HG03457 (cell line): ENCODE data around the gene DUSP3.

Experiments
- ATAC-seq: cut with Tn5 transposase; IDR thresholded peaks from one replicate; pipeline ENCODE4 v1.9.1; 2021; ENCODE audit warnings: moderate number of reproducible peaks; ENCODE audit not compliant: unreplicated experiment

The DUSP3 gene

DNA sequence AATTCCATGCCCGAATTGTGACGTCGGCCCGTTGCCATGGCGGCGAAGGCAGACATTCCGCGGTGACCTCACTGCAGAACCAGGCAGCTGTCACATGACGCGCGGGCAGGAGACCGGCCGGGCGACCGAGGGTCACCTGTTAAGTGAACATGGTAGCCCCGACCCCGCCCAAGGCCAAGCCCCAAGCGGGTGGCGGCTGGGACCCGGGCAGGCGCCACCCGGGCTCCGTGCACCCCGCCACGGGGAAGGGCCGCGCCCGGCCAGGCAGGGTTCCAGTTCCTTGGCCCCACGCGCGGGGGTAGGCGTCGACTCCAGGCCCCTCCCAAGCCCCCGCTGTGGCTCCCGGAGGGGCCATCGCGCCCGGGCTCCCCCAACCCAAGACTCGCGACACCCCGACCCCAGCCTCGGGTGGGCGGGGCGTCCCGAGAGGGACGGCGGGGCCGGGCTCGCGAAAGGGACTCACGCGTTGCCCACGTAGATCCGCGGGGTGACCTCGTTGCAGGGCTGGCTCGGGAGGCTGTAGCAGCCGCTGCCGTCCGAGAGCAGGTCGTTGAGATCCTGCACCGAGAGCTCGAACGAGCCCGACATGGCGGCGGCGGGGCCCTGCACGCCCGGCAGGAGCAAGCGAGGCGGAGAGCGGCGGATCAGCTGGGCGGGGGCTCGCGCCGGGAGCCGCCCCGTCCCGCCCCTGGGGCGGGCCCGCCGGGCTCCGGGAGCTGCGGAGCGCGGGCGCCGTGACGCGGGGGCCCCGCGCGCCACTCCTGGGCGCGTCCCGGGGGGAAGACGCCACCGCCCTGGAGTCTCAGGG is at the start of gene DUSP3:
DUSP3 (minus strand) TSS at position 641 of the 808 bp plus-strand sequence; CDS start at position 588, 53 bp downstream.
- ATAC-seq = no peak

DNA sequence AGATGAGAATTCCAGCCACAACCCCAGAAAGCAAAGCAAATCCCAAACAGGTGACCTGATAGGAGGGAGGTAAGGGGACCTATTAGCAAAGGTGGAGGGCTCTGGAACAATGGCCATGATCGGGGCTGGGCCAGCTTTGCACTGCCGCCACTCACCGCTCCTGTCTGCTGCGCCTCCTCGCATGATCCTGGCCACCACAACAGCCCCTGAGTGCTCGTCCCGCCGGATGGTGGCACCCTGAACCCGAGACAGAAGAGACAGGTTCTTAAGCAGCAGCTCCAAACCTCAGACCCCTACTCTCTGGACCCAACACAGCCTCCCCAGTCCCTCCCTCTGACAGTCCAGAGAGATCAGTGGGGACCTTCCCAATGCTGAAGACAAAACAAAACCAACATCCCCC is 48.8 kb upstream of the DUSP3 start:
- ATAC-seq = no peak

DNA sequence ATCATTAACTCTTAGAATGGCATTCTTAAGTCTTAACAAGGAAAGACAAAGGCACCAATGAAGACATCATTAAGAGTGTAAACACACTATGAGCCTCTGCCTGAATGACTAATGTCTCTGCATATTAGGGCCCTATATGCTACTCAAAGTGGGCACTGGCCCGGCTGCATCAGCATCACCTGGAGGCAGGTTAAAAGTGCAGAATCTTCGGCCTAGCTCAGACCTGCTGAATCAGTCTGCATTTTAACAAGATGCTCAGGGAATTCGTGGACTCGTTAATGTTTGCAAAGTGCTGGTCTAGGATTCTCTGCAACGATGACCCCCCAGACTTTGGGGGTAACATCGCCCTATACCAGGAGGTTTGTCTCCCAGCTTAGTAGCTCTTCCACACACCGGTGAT is 47.4 kb upstream of the DUSP3 start:
- no peak for ATAC-seq

DNA sequence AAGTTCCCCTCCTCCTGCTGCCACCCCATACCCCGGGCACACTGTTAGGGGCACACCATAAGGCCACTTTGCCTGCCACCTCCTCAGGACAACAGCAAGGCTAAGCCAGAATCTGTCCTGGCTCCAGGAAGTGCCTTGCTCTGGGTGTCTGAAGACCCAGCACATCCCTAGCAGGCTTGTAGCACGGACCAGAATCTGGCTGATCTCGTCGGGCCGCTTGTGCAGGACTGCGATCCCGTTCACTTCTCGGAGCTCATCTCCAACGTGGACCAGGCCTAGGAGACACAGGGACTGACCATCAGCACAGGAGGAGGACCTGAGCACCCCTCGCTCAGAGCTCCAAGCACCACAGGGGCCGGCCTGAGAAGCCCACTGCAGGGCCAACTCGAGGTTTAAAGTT is 46.8 kb upstream of the DUSP3 start:
- no peak for ATAC-seq

DNA sequence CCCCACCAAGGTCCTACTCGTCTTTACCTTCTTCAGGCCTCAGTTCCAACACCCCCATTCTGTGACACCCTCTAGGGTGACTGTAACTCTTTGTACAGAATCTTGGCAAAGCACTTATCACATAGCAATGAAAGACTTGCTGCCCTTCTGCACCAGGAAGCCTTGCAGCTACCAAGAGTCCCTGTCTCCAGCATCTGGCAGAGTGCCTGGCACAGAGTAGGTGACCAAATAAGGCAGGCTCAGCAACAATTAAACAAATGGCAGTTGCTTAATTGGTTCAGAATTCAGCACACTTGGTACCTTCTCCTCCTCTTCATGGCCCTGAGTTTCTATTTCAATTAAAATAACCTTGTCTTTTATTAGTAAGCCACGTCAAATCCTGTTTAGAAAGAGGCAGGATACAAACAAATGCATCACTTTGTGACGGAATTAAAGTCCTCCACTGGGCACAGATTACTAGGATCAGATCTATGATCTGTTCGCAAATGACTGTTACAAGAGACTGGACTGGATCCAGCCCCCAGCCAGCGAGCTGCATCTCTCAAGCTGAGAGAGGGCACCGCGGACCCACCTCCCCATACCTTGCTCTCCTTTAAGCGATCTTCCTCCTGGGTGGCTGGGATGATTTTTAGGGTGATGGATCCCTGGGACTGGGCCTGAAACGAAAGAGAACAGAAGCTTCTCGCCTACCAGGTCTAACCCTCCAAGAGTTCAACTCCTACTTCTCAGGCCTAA is 44.7 kb upstream of the DUSP3 start:
- no peak for ATAC-seq

DNA sequence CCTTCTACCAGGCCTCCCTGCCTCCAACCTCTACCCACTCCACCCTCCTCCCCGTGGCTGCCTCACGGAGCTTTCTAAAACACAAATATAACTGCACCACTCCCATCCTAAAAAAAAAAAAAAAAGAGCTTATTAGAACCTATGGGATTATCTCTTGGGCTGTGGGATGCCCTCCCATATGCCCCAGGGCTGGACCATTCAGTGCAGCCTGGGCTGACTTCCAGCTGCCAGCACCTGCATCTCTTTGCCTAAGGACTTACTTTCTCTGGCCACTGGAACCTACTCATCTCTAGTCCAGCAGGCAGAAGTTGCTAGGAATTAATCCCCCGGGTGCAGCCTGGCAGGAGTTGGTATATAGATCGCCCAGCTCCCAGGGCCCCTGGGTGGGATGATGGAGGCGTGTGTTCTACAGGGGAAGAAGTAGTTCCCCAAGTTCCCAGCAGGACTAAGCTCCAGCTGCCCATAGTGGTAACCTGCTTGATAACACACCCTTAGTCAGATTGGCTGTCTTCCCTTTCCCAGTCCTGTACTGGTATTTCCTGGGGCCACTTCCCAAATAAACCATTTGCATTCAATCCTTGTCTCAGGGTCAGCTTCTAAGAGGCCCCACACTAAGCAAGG is 43.9 kb upstream of the DUSP3 start:
- ATAC-seq = no peak

DNA sequence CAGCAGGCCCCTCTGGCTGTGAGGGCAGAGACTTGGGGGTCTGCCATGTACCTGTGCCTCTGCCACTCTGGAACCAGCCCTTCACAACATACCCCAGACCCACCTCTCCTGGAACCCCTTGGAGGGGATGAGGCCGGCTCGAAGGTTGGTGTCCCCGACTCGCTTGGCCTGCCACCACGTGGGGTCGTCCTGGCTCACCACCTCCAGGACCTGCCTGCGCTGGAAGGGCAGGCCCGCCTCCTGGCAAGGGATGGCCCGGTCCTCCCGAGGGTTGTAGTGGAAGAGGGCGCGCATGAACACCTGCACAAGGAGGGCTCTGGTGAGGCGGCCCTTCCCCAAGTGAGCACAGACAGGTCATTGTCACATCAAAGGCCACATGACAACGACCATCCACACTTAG is 42.0 kb upstream of the DUSP3 start:
- no peak for ATAC-seq

DNA sequence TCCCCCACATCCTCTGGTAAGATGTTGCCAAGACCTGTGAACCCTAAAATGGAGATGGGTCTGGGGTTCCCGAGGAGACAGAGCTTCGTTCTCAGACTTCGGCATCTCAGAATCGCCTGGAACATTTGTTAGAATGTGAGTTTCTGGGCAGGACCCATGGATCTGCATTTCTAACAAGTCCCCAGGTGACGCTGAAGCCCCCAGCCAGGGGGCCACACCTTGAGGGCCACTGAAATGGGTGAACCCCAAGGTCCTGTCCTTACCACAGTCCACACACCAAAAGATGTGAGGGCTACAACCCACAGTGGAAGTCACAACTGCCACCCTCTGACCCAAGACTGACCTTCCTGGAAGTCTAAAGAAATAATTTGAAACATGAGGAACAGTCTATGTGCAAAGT is 40.2 kb upstream of the DUSP3 start:
- no peak for ATAC-seq

DNA sequence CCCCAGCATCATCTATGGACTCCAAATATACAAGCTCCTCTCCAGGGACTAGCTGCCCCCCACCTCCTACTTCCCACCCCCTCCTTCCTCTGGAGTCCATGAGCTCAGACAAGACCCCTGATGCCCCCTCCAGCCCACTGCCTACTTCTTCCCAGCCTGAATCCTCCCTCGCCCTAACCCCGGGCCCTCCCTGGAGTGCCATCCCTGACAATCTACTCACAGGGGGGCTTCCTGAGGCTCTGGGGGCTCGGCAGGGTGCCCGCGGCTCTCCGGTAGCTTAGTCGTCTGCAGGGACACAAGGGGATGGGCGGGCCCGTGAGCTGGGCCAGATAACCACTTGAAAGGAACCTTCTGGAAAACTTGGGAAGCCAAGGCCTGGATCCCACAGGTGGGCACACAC is 39.0 kb upstream of the DUSP3 start:
- ATAC-seq = no peak

DNA sequence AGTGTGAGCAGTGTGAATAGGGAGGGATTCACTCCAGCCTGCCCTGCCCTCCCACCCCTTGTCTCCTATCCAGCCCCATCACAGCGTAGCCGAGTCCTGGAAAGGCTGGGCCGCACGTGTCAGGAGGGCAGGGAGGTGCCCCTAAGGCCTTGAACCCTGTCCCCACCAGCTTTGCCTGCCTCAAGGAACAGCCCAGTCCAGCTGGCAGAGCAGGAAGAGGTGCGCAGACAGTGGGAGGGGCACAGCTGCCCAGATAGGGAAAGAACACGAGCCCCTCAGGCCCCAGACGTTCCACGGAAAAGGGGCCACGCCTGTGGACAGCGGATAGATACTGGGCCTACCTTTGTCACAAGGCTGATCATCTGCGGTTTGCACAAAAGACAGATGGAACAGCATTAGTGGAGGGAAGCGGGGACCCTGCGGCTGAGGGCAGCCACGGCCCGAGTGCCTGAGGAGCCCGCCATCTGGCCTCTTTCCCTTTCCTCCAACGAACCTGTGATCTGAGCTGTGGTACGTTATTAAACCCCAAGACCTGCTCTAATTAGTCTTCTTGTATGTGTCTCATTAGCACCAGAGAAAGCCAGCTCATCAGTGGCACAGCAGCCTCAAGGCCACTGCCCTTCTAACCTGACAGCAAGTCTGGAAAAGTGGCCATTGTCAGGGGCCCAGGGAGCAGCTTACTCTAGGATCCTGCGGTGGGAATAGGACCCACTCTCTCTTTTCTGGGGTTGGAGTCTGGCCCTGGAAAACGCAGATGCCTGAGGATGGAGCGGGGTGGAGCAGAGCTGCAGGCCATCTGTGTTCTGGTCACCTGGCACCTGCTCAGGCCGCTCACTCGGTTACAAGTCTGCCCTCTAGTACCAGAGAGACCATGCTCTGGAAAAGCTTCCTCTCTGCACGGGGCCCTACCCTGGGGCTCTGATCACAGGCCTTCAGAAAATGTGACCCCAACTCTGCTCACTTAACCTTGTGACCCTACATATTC is 37.9 kb upstream of the DUSP3 start:
- no peak for ATAC-seq

DNA sequence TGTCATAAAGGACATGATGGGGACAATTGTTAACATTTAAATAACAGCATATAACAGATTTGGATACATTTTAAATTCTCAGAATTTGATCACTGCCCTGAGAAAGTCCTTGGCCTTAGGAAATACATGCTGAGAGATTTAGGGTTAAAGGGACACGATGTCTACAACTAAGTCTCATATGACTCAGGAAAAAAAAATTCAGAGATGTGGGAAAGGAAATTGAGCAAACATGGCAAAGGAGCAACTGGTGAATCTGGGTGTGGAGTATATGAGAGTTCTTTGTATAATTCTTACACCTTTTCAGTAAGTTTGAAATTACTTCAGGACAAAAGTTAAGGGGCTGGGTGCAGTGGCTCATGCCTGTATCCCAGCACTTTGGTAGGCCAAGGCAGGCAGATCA is 35.9 kb upstream of the DUSP3 start:
- no peak for ATAC-seq

DNA sequence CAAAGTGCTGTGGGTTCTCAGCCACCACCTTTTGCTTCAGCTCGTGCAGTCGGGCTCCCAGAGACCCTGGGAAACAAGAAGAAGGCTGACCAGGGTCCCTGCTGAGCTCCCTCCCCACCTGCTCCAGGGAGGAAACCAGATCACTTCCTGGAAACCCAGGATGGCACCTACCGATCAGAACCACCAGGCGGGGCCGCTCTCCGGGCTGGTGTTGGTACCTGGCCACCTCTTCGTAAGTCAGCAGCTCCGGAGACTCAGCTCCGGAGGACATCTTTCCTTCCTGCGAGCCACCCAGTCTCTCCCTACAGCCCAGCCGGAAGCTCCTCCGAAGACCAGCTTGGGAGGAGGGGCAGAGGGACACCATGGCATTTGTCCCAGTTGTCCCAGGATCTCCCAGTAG is 35.2 kb upstream of the DUSP3 start:
- ATAC-seq = no peak

DNA sequence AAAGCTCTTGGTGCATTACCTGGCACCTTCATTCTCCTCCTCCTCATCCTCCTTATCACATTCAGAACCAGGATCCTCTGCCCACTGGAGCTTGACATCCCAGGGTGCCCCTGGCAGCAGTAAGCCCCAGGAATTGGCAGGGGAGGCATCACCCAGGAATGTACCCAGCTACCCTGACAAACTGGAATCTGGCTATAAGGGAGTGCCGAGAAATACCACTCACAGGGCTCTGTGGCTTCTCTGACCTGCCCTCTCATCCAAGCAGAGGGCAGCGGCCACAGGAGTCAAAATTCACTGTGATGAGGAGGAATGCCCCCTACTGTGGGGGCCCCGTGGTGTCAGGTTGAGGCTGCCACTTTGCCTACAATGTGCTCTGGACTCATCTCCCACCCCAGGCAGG is 34.6 kb upstream of the DUSP3 start:
- no peak for ATAC-seq

DNA sequence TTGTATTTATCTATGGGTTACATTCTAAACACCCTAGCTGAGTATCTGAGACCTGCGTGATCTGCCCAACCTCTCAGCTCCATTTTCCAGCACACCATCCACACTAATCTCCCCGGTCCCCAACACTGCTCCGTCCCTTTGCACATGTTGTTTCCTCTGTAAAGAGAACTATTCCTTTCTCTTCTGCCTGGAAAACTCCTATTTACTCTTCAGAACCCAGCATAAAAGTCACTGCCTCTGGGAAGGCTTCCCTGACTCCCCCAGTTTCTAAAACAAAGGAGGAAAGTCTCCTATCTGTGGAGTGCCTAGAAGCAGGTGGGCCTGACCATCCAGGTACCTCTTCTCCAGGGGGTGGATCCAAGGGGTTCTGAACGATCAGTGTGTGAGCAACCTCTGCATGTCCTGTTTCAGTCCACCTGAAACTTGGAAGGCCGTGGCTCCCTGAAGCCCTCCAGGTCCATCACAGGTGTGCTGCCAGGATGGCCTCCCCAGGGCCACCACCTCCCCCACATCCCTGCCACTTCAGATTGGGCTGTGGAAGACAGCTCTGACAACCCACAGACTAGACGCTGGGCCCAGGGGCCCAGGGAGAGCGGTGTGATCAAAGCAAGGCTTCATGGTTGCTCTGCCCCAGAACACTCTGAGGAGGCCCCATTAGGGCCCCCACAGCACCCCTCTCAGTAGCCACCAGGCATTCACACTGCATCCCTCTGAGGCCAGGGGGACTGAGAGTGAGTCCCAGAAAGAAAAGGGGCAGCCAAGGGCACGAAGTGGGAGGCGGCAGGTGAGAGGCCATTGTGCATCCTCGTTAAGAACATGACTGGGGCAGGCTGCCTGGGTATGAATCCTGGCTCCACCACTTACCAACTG is 33.9 kb upstream of the DUSP3 start:
- ATAC-seq = no peak

DNA sequence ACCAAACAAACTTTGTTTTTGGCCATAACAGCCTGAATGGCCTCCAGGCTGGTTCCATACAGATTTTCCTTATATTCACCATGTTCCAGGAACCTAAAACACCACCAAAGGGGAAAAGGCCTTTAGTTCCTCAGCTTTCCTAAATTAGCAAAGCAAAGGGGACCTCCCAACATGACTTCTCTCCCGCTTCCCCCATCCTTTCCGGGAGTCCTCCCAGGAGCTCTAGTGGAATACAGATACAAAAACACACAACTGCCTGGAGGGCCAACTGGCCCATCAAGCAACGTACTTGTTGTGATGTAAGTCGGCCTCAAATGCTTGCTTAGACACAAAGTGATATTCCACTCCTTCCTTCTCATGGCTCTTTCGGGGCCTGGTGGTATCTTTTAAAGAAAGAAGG is 32.0 kb upstream of the DUSP3 start:
- ATAC-seq = no peak

DNA sequence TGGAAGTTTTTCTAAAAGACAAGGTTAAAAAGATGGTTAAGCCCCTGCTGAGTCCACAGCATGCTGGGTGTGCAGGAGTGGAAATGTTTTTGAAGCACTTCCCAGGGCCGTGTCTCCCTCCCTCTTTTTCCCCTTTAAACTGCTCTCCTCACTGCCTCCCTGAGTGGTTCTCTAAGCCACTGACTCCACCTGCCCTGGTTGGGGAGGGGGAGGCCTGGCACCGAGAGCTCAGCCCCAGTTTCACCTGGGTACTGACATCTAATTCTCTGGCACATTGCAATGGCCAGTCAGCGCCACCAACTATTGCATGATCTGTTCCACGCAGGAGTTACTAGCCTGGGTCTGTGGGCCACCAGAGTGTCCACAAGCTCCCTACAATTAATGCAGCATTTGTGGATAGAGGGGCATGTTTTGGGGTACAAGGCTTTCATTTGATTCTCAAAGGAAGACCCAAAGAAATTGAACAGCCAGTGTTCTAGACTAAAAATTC is 31.5 kb upstream of the DUSP3 start:
- no peak for ATAC-seq

DNA sequence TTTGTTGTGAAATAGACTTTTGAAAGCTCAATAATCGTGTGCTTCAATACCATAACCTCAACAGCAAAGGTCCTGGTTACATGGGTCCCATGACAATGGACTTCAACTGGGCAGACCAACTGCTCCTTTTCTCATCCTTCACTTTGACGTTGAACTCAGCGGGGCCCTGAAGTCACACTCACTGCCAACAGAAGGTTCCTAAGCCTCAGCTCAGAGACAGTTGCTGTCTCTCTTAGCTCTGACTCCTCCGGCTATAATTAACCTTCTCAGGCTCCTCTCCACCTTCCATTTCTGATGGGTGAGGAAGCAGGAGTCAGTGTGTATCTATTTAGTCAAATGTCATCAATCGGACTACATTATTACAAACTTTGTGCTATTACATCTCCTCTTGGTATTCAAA is 30.3 kb upstream of the DUSP3 start:
- no peak for ATAC-seq

DNA sequence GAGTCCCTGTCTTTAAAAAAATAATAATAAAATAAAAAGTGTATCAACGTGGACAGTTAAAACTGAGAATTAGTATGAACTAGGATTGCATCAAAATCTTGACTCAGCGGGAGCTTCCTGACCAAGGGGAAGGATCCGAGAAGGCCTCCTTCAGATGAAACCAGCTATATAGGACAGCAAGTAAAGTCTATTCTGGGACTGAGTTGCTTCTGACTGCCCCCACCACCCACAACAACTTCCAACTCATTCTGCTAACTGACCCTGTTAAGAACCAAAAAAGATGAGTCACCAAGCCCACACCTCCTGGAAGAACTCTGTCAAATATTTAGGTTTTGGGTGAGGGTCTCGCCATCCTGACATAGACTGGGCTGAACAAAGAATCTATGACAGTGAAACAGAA is 29.3 kb upstream of the DUSP3 start:
- ATAC-seq = no peak

DNA sequence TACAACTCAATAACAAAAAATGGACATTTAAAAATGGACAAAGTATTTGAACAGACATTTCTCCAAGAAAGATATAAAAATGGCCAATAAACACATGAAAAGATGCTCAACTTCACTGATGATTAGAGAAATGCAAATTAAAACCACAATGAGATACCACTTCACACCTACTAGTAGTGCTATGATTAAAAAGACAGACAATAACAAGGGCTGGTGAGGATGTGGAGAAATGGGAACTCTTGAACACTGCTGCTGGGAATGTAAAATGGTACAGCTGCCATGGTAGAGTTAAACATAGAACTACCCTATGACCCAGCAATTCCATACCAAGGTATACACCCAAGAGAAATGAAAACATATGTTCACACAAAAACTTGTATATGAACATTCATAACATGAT is 26.3 kb upstream of the DUSP3 start:
- ATAC-seq = no peak

DNA sequence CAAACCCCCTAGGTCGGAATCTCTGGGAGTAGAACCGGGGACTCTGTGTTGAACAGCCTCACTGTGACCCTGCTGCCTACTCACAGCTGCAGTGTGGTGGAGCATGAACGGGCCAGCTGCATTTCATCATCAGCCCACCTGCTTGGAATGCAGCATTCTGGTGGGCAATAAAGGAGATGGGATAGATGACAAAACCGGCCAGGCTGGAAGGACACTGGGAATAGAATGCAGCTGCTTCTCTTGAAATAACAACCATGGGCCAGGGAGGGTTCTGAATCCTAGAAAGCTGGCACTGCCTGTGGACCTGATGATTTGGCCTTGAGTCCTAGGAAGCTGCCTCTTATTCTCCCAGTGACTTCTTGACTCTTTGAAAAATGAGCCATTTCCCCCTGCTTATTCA is 25.0 kb upstream of the DUSP3 start:
- no peak for ATAC-seq
